ENCODE data around the gene PLCB2. TPM values are rescaled to one million over a fixed set of nuclear protein-coding genes. Genes with fewer than 3 reads are reported as not detected.

Gene PLCB2
- total RNA-seq, 3 donors from 2014 or later (not counting 1 experiment from before 2014, with no cell fraction given): 345 to 440 (median 432) TPM

DNA sequence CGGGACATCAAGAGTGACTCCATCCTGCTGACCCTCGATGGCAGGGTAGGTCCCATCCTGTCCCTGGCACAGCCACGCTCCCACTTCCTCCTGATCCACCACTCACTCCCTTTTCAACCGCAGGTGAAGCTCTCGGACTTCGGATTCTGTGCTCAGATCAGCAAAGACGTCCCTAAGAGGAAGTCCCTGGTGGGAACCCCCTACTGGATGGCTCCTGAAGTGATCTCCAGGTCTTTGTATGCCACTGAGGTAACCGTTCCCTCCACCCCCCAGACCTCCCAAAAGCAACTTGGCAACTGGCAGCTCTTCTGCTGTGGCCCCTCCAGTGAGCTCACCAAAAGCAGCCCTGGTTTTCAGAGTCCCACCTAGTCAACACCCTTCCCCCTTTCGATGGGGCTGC is 34.3 kb downstream of the PLCB2 start:
- no peaks in the 10 kb centered on the region for H3K36me3 Mint-ChIP-seq
- TF ChIP-seq, protein P1, sequence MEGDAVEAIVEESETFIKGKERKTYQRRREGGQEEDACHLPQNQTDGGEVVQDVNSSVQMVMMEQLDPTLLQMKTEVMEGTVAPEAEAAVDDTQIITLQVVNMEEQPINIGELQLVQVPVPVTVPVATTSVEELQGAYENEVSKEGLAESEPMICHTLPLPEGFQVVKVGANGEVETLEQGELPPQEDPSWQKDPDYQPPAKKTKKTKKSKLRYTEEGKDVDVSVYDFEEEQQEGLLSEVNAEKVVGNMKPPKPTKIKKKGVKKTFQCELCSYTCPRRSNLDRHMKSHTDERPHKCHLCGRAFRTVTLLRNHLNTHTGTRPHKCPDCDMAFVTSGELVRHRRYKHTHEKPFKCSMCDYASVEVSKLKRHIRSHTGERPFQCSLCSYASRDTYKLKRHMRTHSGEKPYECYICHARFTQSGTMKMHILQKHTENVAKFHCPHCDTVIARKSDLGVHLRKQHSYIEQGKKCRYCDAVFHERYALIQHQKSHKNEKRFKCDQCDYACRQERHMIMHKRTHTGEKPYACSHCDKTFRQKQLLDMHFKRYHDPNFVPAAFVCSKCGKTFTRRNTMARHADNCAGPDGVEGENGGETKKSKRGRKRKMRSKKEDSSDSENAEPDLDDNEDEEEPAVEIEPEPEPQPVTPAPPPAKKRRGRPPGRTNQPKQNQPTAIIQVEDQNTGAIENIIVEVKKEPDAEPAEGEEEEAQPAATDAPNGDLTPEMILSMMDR (IDR thresholded peaks at IDR 0.05): no peak
- peaks cover 5 to 8% of the 10 kb centered on the region in 2 donors for H3K27me3 Mint-ChIP-seq (ENCODE audit: low read depth in 2 of 2)
- H3K9me3 ChIP-seq (ENCODE audit: control insufficient read depth, insufficient read depth, low read length): no peaks in the 10 kb centered on the region
- H3K9me3 Mint-ChIP-seq: no peaks in the 10 kb centered on the region
- ATAC-seq (no peak), DNase-seq (no peak)
- no peaks in the 10 kb centered on the region for H3K36me3 ChIP-seq (ENCODE audit: control insufficient read depth, insufficient read depth, low read length)
- H3K4me3 ChIP-seq (ENCODE audit: low read length): no peak overlapping the region
- no peak overlapping the region for H3K27ac Mint-ChIP-seq
- no peak overlapping the region for H3K27ac ChIP-seq (ENCODE audit: low read length)
- H3K4me1 ChIP-seq (ENCODE audit: control insufficient read depth, insufficient read depth, low read length): peaks cover 17% of the 10 kb centered on the region
- peaks cover 2% of the 10 kb centered on the region for H3K27me3 ChIP-seq (ENCODE audit: control insufficient read depth, insufficient read depth, low read length)
- H3K4me3 Mint-ChIP-seq: no peak overlapping the region
- intact Hi-C loops (cut with micrococcal nuclease): loop anchor here (5.0 kb wide), 2 partner anchors 36 to 586 kb away; partner anchors contain the start of gene PAK6
- whole genome bisulfite sequencing (ENCODE audit: insufficient coverage): 74% methylated on average over 9 of the region's 9 CpGs
- peaks cover 0 to 7% of the 10 kb centered on the region in 2 donors for H3K4me1 Mint-ChIP-seq

DNA sequence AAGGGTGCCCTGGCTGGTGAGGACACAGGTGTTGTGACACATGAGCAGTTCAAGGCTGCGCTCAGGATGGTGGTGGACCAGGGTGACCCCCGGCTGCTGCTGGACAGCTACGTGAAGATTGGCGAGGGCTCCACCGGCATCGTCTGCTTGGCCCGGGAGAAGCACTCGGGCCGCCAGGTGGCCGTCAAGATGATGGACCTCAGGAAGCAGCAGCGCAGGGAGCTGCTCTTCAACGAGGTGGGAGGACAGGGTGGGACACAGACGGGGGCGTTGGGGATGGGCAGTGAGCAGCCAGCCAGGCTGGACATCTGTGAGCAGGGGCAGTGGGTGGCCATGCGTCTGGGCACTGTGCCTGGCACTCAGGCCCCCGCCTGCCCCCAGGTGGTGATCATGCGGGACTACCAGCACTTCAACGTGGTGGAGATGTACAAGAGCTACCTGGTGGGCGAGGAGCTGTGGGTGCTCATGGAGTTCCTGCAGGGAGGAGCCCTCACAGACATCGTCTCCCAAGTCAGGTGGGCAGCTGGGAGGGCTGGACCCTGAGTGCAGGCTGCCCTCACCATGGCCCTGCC is 35.2 kb downstream of the PLCB2 start:
- 81% methylated on average over 20 of the region's 20 CpGs for WGBS (ENCODE audit: insufficient coverage)
- Mint-ChIP-seq H3K4me1 (peaks cover 0 to 5% of the 10 kb centered on the region in 2 donors), H3K27ac (no peak overlapping the region), H3K36me3 (no peaks in the 10 kb centered on the region), H3K27me3 (ENCODE audit: low read depth in 2 of 2) (peaks cover 0 to 2% of the 10 kb centered on the region in 2 donors), H3K4me3 (no peak overlapping the region), H3K9me3 (no peaks in the 10 kb centered on the region)
- Histone ChIP-seq H3K4me3 (ENCODE audit: low read length) (no peak overlapping the region), H3K9me3 (ENCODE audit: control insufficient read depth, insufficient read depth, low read length) (no peaks in the 10 kb centered on the region), H3K36me3 (ENCODE audit: control insufficient read depth, insufficient read depth, low read length) (no peaks in the 10 kb centered on the region), H3K27ac (ENCODE audit: low read length) (no peak overlapping the region), H3K4me1 (ENCODE audit: control insufficient read depth, insufficient read depth, low read length) (peaks cover 11% of the 10 kb centered on the region), H3K27me3 (ENCODE audit: control insufficient read depth, insufficient read depth, low read length) (no peaks in the 10 kb centered on the region)
- DNase-seq: no peak
- intact Hi-C loops (cut with micrococcal nuclease): loop anchor here (5.0 kb wide), 2 partner anchors 35 to 585 kb away; partner anchors contain the start of gene PAK6
- ATAC-seq: no peak
- TF ChIP-seq, protein P1 (IDR thresholded peaks at IDR 0.05): no peak

DNA sequence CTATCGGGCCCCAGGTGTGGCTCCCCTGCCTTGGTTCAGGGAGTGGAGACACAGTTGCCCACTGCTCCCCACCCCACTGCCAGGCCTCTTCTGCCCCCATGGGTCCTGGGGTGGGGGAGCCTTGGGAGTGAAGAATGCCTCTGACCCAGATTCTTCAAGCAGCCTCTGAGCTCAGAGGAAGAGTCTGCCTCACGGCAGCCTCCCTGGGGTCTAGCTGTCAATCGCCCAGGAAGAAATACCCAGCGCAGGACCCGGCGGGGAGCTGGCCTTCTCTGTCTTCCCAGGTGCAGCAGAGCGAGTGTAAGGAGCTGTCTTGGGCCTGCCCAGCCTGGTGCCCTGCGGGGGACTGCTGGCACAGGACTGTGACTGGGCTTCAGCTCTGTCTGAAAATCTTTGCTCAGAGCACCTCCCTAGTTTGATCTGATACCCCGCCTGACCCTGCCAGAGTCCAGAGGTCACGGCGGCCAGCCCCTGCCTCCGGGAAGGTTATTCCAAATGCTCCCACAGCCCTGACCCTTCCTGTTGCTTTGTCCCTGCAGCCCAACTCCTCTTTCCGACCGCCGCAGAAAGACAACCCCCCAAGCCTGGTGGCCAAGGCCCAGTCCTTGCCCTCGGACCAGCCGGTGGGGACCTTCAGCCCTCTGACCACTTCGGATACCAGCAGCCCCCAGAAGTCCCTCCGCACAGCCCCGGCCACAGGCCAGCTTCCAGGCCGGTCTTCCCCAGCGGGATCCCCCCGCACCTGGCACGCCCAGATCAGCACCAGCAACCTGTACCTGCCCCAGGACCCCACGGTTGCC is 35.9 kb downstream of the PLCB2 start:
- Mint-ChIP-seq H3K27me3 (ENCODE audit: low read depth in 2 of 2) (peaks cover 0 to 2% of the 10 kb centered on the region in 2 donors), H3K4me3 (no peak overlapping the region), H3K36me3 (no peaks in the 10 kb centered on the region), H3K9me3 (no peaks in the 10 kb centered on the region), H3K4me1 (peaks cover 0 to 5% of the 10 kb centered on the region in 2 donors), H3K27ac (no peak overlapping the region)
- Histone ChIP-seq H3K4me1 (ENCODE audit: control insufficient read depth, insufficient read depth, low read length) (peaks cover 8% of the 10 kb centered on the region), H3K4me3 (ENCODE audit: low read length) (no peak overlapping the region), H3K36me3 (ENCODE audit: control insufficient read depth, insufficient read depth, low read length) (no peaks in the 10 kb centered on the region), H3K9me3 (ENCODE audit: control insufficient read depth, insufficient read depth, low read length) (no peaks in the 10 kb centered on the region), H3K27me3 (ENCODE audit: control insufficient read depth, insufficient read depth, low read length) (no peaks in the 10 kb centered on the region), H3K27ac (ENCODE audit: low read length) (no peak overlapping the region)
- 90% methylated on average over 25 of the region's 25 CpGs for WGBS (ENCODE audit: insufficient coverage)
- DNase-seq (no peak), ATAC-seq (no peak)
- TF ChIP-seq, protein P1 (IDR thresholded peaks at IDR 0.05): no peak
- intact Hi-C loops (cut with micrococcal nuclease): loop anchor here (5.0 kb wide), 2 partner anchors 35 to 585 kb away; partner anchors contain the start of gene PAK6
